GM23248 (cell line): Measurements from ENCODE around the gene EXOSC3. TPM values are rescaled to one million over a fixed set of nuclear protein-coding genes. Genes with fewer than 3 reads are reported as not detected.
"Not testable (repeated sequence)": the region's sequence is repeated elsewhere in the genome, so short reads cannot be mapped to it uniquely, and the experiment has no call there.

ENCODE experiments used
- DNase-seq: peaks from one replicate; pipeline ENCODE4 v3.0.0-alpha.2; 2015
- H2AFZ ChIP-seq: fragments of 200-600 bp; sonication (generic); 2 replicates; pipeline ENCODE4 v1.6.1; 2016; ENCODE audit warnings: antibody characterized with exemption
- H3F3A ChIP-seq: fragments of 200-600 bp; sonication (generic); 2 replicates; pipeline ENCODE4 v1.6.1; 2016; ENCODE audit warnings: mild to moderate bottlenecking, antibody characterized with exemption, mixed run types; ENCODE audit not compliant: insufficient read depth
- H3K27ac ChIP-seq: fragments of 200-600 bp; sonication (generic); 2 replicates; pipeline ENCODE4 v1.5.1; 2016; ENCODE audit warnings: mild to moderate bottlenecking
- H3K27me3 ChIP-seq: fragments of 200-600 bp; sonication (generic); replicated peaks from 2 replicates; pipeline ENCODE4 v1.6.1; 2016; ENCODE audit warnings: mild to moderate bottlenecking; ENCODE audit not compliant: insufficient read depth
- H3K36me3 ChIP-seq: fragments of 200-600 bp; sonication (generic); 2 replicates; pipeline ENCODE4 v1.6.1; 2016; ENCODE audit warnings: low read depth, mild to moderate bottlenecking
- H3K4me1 ChIP-seq: fragments of 200-600 bp; sonication (generic); 2 replicates; pipeline ENCODE4 v1.6.1; 2016; ENCODE audit warnings: mild to moderate bottlenecking; ENCODE audit not compliant: insufficient read depth
- H3K4me2 ChIP-seq: fragments of 200-600 bp; sonication (generic); one replicate; pipeline ENCODE4 v1.6.1; 2016; ENCODE audit warnings: mild to moderate bottlenecking; ENCODE audit not compliant: unreplicated experiment
- H3K4me3 ChIP-seq: fragments of 200-600 bp; sonication (generic); 2 replicates; pipeline ENCODE4 v1.5.1; 2016; ENCODE audit warnings: mild to moderate bottlenecking
- H3K79me2 ChIP-seq: fragments of 200-600 bp; sonication (generic); 2 replicates; pipeline ENCODE4 v1.6.1; 2016; ENCODE audit warnings: mild to moderate bottlenecking; ENCODE audit not compliant: insufficient read depth
- H3K9ac ChIP-seq: fragments of 200-600 bp; sonication (generic); 2 replicates; pipeline ENCODE4 v1.6.1; 2016; ENCODE audit warnings: mild to moderate bottlenecking
- H3K9me2 ChIP-seq: fragments of 200-600 bp; sonication (generic); 2 replicates; pipeline ENCODE4 v1.6.1; 2016; ENCODE audit warnings: mixed run types, mild to moderate bottlenecking, moderate library complexity; ENCODE audit not compliant: insufficient read depth
- H3K9me3 ChIP-seq: fragments of 200-600 bp; sonication (generic); one replicate; pipeline ENCODE4 v1.6.1; 2017; ENCODE audit warnings: low read depth
- H4K20me1 ChIP-seq: fragments of 200-600 bp; sonication (generic); 2 replicates; pipeline ENCODE4 v1.6.0; 2016; ENCODE audit not compliant: insufficient read depth
- EZH2 ChIP-seq: fragments of 200-600 bp; sonication (generic); IDR thresholded peaks from 2 replicates; pipeline ENCODE4 v1.6.1; 2018; ENCODE audit warnings: antibody characterized with exemption, mild to moderate bottlenecking; ENCODE audit not compliant: insufficient read depth, poor library complexity, severe bottlenecking
- EZH2phosphoT487 ChIP-seq: fragments of 200-600 bp; sonication (generic); IDR thresholded peaks from 2 replicates; pipeline ENCODE4 v1.6.1; 2018; ENCODE audit warnings: antibody characterized with exemption, moderate library complexity, mild to moderate bottlenecking, low read depth; ENCODE audit not compliant: insufficient read depth
- WGBS, 2 experiments: methylation state at CpG; one replicate each; pipeline ENCODE4 v1.1.6; 2015 to 2017; ENCODE audit warnings: low lambda C conversion rate in 2 of 2, low coverage in 1 of 2; ENCODE audit errors: missing lambda C conversion rate in 2 of 2; 5-methylcytosine and 5-hydroxymethylcytosine counted together
- in situ Hi-C: fragments of 300-500 bp; cut with MboI; formaldehyde crosslinking; loops from 2 replicates; pipeline ENCODE4 v1.15.0; 2020
- polyA plus RNA-seq: library from polyadenylated mRNA; unstranded; fragments of >200 nt; fragmentation: Nextera tagmentation; extraction: Ambion mirVana; gene quantifications from 2 replicates; pipeline ENCODE4 v1.2.1, GENCODE V29; 2016
- total RNA-seq: library from RNA; depleted of rRNA; stranded (reverse); fragments of >200 nt; shearing (Covaris generic); gene quantifications from 2 replicates; pipeline ENCODE4 v1.2.3, GENCODE V29; 2014

The EXOSC3 gene
- total and polyA plus RNA-seq, 2 experiments from 2014 or later, result 38.8 to 61.5 TPM

DNA sequence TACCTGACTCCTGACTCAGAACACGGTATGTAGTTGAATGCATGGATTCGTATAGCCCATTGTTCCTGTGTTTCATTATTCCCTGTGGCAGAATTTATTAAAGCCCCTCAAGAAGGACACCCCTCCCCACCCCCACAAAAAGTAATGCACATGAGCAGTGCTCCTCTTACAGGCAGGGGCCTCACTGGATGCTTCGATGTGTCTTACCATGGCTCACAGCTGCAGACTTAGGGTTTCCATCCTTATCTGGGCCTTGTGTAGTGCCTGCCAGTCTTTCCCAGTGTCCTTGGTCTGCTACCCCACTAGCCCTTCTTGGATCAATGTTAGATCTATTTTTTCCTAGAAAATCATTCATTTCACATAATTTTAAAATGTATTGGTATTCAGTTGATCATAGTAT lies 14.9 kb downstream of the EXOSC3 start:
- no peaks in the 10 kb centered on the region for H3K36me3 ChIP-seq
- no peak for DNase-seq
- no peaks in the 10 kb centered on the region for H3K9me3 ChIP-seq
- in situ Hi-C loops, result no loop called here
- H3F3A ChIP-seq, result peaks cover 4% of the 10 kb centered on the region; the same call in 1 of the 2 replicates
- H3K79me2 ChIP-seq, result no peaks in the 10 kb centered on the region
- peaks cover 11% of the 10 kb centered on the region for H3K4me1 ChIP-seq
- H3K27me3 ChIP-seq, result no peaks in the 10 kb centered on the region
- no peak overlapping the region for H3K27ac ChIP-seq
- H3K9me2 ChIP-seq, result no peaks in the 10 kb centered on the region
- no peak overlapping the region for H3K9ac ChIP-seq
- no peak overlapping the region for H3K4me2 ChIP-seq
- TF ChIP-seq EZH2phosphoT487 (no peak), EZH2 (no peak)
- H4K20me1 ChIP-seq, result no peaks in the 10 kb centered on the region
- no peak overlapping the region for H3K4me3 ChIP-seq
- WGBS, 2 experiments, result 93 to 95% methylated on average over 3 of the region's 3 CpGs
- no peak overlapping the region for H2AFZ ChIP-seq

DNA sequence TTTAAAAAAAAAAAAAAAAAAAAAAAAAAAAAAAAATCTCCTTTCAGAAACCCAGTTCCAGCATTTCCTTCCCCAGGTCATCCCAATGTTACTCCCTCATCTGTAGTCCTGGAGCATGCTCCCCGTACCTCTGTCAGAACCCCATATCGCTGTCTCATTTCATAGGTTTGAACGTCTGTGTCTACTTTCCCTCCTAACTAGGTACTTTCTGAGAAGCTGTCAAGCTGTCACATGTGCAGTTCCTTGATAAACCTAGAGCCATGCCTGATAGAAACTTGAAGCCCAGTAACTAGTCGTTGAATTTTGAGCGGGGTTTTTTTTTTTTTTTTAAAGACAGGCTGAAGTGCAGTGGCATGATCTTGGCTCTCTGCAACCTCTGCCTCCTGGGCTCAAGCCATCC lies 15.6 kb downstream of the EXOSC3 start:
- no peak overlapping the region for H3K4me2 ChIP-seq
- H3F3A ChIP-seq, result no peaks in the 10 kb centered on the region
- no peak overlapping the region for H2AFZ ChIP-seq
- peaks cover 4% of the 10 kb centered on the region; the same call in 1 of the 2 replicates for H3K4me1 ChIP-seq
- WGBS, 2 experiments, result 89% methylated on average over 5 of the region's 5 CpGs
- H4K20me1 ChIP-seq, result no peaks in the 10 kb centered on the region
- in situ Hi-C loops, result no loop called here
- H3K36me3 ChIP-seq, result no peaks in the 10 kb centered on the region
- no peaks in the 10 kb centered on the region for H3K27me3 ChIP-seq
- H3K4me3 ChIP-seq, result no peak overlapping the region
- no peaks in the 10 kb centered on the region for H3K9me3 ChIP-seq
- TF ChIP-seq EZH2, result no peak
- TF ChIP-seq EZH2phosphoT487, result no peak
- no peak overlapping the region for H3K9ac ChIP-seq
- no peak for DNase-seq
- H3K27ac ChIP-seq, result no peak overlapping the region
- no peaks in the 10 kb centered on the region for H3K79me2 ChIP-seq
- no peaks in the 10 kb centered on the region for H3K9me2 ChIP-seq

DNA sequence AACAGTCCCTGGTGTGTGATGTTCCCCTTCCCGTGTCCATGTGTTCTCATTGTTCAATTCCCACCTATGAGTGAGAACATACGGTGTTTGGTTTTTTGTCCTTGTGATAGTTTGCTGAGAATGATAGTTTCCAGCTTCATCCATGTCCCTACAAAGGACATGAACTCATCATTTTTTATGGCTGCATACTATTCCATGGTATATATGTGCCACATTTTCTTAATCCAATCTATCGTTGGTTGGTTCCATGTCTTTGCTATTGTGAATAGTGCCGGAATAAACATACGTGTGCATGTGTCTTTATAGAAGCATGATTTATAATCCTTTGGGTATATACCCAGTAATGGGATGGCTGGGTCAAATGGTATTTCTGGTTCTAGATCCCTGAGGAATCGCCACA lies 19.6 kb downstream of the EXOSC3 start:
- H3K4me2 ChIP-seq, H3K9me2 ChIP-seq, H3K27ac ChIP-seq, H3K27me3 ChIP-seq, DNase-seq, H3K9ac ChIP-seq, H4K20me1 ChIP-seq, H3K4me3 ChIP-seq, H2AFZ ChIP-seq, H3K9me3 ChIP-seq, in situ Hi-C loops, H3K36me3 ChIP-seq, H3K79me2 ChIP-seq: not testable (repeated sequence)
- Histone ChIP-seq H3F3A (peaks cover 20% of the 10 kb centered on the region), H3K4me1 (peaks cover 14% of the 10 kb centered on the region)
- WGBS, 2 experiments, result 78 to 81% methylated on average over 5 to 6 of the region's 6 CpGs

GRCh38 chr9:37761511-37761910 lies 23.4 kb downstream of the EXOSC3 start:
- Histone ChIP-seq H3K4me2 (no peak overlapping the region), H3F3A (peaks cover 25% of the 10 kb centered on the region), H4K20me1 (no peaks in the 10 kb centered on the region), H3K4me1 (peaks cover 17% of the 10 kb centered on the region), H2AFZ (no peak overlapping the region), H3K4me3 (no peak overlapping the region), H3K9me2 (no peaks in the 10 kb centered on the region), H3K27ac (peak overlapping the region; percentile 65), H3K27me3 (no peaks in the 10 kb centered on the region), H3K36me3 (no peaks in the 10 kb centered on the region), H3K9ac (peak overlapping the region; percentile 3; the same call in 1 of the 2 replicates), H3K9me3 (no peaks in the 10 kb centered on the region), H3K79me2 (no peaks in the 10 kb centered on the region)
- peak; percentile 80 for DNase-seq
- no peak for TF ChIP-seq EZH2phosphoT487
- TF ChIP-seq EZH2, result no peak
- in situ Hi-C loops, result no loop called here
- 21 to 24% methylated on average over 3 of the region's 3 CpGs for WGBS, 2 experiments
